PC-3 (cell line): ENCODE measurements around the gene CBX7. TPM values are rescaled to one million over a fixed set of nuclear protein-coding genes. Genes with fewer than 3 reads are reported as not detected.
A peak's percentile ranks its signal among the peaks of the same experiment; 100 is the strongest.

Source experiments
- ATAC-seq: fragments of 200-7000 bp; cut with Tn5 transposase; 2 replicates; pipeline ENCODE4 v1.9.1; 2020; ENCODE audit warnings: mild to moderate bottlenecking, moderate library complexity
- BruUV-seq: library from RNA; stranded (reverse); fragments of 400-500 nt; replicated peaks from 2 replicates; lab custom pipeline; 2021; lab: Mats Ljungman, UMichigan
- CTCF ChIA-PET: fragments of 300-600 bp; sonication (Branson Sonifier 250); formaldehyde crosslinking; loops from one replicate; lab custom pipeline; 2022; ENCODE audit warnings: antibody characterized with exemption; lab: Charles Lee
- POLR2A ChIA-PET: fragments of 300-600 bp; sonication (Branson Sonifier 250); formaldehyde crosslinking; loops from one replicate; lab custom pipeline; 2022; ENCODE audit warnings: antibody characterized with exemption; ENCODE audit not compliant: unreplicated experiment; lab: Charles Lee
- DNase-seq: peaks from one replicate; pipeline ENCODE4 v3.0.0-alpha.2; 2015
- H2AFZ ChIP-seq: fragments of 300-600 bp; sonication (generic); 2 replicates; pipeline ENCODE4 v1.6.0; 2016; ENCODE audit warnings: antibody characterized with exemption, low read length
- H3F3A ChIP-seq: fragments of 300-600 bp; sonication (generic); one replicate; pipeline ENCODE4 v1.6.0; 2017; ENCODE audit warnings: antibody characterized with exemption, low read length, control low read depth, mild to moderate bottlenecking; ENCODE audit not compliant: unreplicated experiment
- H3K27ac ChIP-seq: fragments of 300-600 bp; sonication (generic); 2 replicates; pipeline ENCODE4 v1.5.1; 2016; ENCODE audit warnings: mild to moderate bottlenecking, low read length
- H3K27me3 ChIP-seq: fragments of 300-600 bp; sonication (generic); 2 replicates; pipeline ENCODE4 v1.6.1; 2016; ENCODE audit warnings: low read length, mixed read lengths
- H3K36me3 ChIP-seq: fragments of 300-600 bp; sonication (generic); 2 replicates; pipeline ENCODE4 v1.6.1; 2016; ENCODE audit warnings: low read depth, mixed run types, low read length, mixed read lengths
- H3K4me1 ChIP-seq: fragments of 300-600 bp; sonication (generic); 2 replicates; pipeline ENCODE4 v1.5.1; 2016; ENCODE audit warnings: low read length; ENCODE audit not compliant: insufficient read depth
- H3K4me2 ChIP-seq: fragments of 300-600 bp; sonication (generic); 2 replicates; pipeline ENCODE4 v1.6.0; 2016; ENCODE audit warnings: low read length
- H3K4me3 ChIP-seq: fragments of 300-600 bp; sonication (generic); 2 replicates; pipeline ENCODE4 v1.5.1; 2016; ENCODE audit warnings: mild to moderate bottlenecking, low read length, mixed read lengths
- H3K79me2 ChIP-seq: fragments of 300-600 bp; sonication (generic); 2 replicates; pipeline ENCODE4 v1.6.1; 2017; ENCODE audit warnings: low read length, mixed read lengths
- H3K9ac ChIP-seq: fragments of 300-600 bp; sonication (generic); 2 replicates; pipeline ENCODE4 v1.6.0; 2016; ENCODE audit warnings: mild to moderate bottlenecking, low read length
- H3K9me2 ChIP-seq: fragments of 300-600 bp; sonication (generic); replicated peaks from 2 replicates; pipeline ENCODE4 v1.6.1; 2016; ENCODE audit warnings: mixed run types, low read length, mixed read lengths
- H3K9me3 ChIP-seq: fragments of 300-600 bp; sonication (generic); 2 replicates; pipeline ENCODE4 v1.6.1; 2016; ENCODE audit warnings: low read length, mixed read lengths
- H4K20me1 ChIP-seq: fragments of 300-600 bp; sonication (generic); 2 replicates; pipeline ENCODE4 v1.6.1; 2016; ENCODE audit warnings: low read length, mixed read lengths
- CTCF ChIP-seq: fragments of 300-600 bp; sonication (generic); conservative IDR thresholded peaks from 2 replicates; pipeline ENCODE4 v1.5.1; 2017; ENCODE audit warnings: antibody characterized with exemption, low read depth, mild to moderate bottlenecking, low read length
- EZH2 ChIP-seq: fragments of 300-600 bp; sonication (generic); IDR thresholded peaks from one replicate; pipeline ENCODE4 v1.6.1; 2017; ENCODE audit warnings: antibody characterized with exemption, mild to moderate bottlenecking, low read length; ENCODE audit not compliant: unreplicated experiment
- EZH2phosphoT487 ChIP-seq: fragments of 300-600 bp; sonication (generic); IDR thresholded peaks from 2 replicates; pipeline ENCODE4 v1.6.1; 2018; ENCODE audit warnings: mild to moderate bottlenecking, antibody characterized with exemption, low read length, borderline replicate concordance
- intact Hi-C: fragments of 100-400 bp; cut with micrococcal nuclease; formaldehyde crosslinking; loops from 2 replicates; pipeline ENCODE4 v1.9.0; 2023
- total RNA-seq: library from RNA; depleted of rRNA; stranded (reverse); fragments of >200 nt; gene quantifications from 2 replicates; pipeline ENCODE4 v1.2.3, GENCODE V29; 2014

Gene CBX7
- total RNA-seq, 1 experiment from 2014 or later, result 8.6 TPM

- no peak overlapping the region for H3K4me2 ChIP-seq
- peak; percentile 20; the same call in 1 of the 2 replicates for ATAC-seq
These were observed 1.6 kb downstream of the CBX7 start for GRCh38 chr22:39150848-39151215.

GRCh38 chr22:39149915-39150847 lies 2.3 kb downstream of the CBX7 start:
- Histone ChIP-seq H3K27ac (no peak overlapping the region), H3K79me2 (no peaks in the 10 kb centered on the region), H3F3A (no peaks in the 10 kb centered on the region), H3K36me3 (no peaks in the 10 kb centered on the region), H3K4me3 (no peak overlapping the region), H4K20me1 (no peaks in the 10 kb centered on the region), H3K9me2 (no peaks in the 10 kb centered on the region), H3K4me1 (peaks cover 8% of the 10 kb centered on the region; the same call in 1 of the 2 replicates), H3K9ac (no peak overlapping the region), H3K4me2 (no peak overlapping the region), H3K9me3 (no peaks in the 10 kb centered on the region), H2AFZ (no peak overlapping the region), H3K27me3 (no peaks in the 10 kb centered on the region)
- CTCF ChIA-PET, result interaction anchor here (0.6 kb wide), 1 partner anchor 560 kb away, joined by 8 read pairs; no protein-coding TSS in a partner anchor
- BruUV-seq, result no TSS peak
- DNase-seq (no peak), ATAC-seq (no peak)
- POLR2A ChIA-PET, result no interaction called here
- TF ChIP-seq EZH2, result no peak
- no peak for TF ChIP-seq CTCF
- TF ChIP-seq EZH2phosphoT487, result no peak
- intact Hi-C loops, result loop anchor here (5.0 kb wide), 1 partner anchor 167 kb away; the partner anchor contains the start of gene RPL3

More at GRCh38 chr22:39150848-39151215, 1.6 kb downstream of the CBX7 start:
- Histone ChIP-seq H3K4me3 (no peak overlapping the region), H4K20me1 (no peaks in the 10 kb centered on the region), H2AFZ (no peak overlapping the region), H3F3A (no peaks in the 10 kb centered on the region), H3K27me3 (no peaks in the 10 kb centered on the region), H3K4me1 (peaks cover 8% of the 10 kb centered on the region; the same call in 1 of the 2 replicates), H3K9me2 (no peaks in the 10 kb centered on the region), H3K27ac (no peak overlapping the region), H3K9me3 (no peaks in the 10 kb centered on the region), H3K36me3 (no peaks in the 10 kb centered on the region), H3K9ac (no peak overlapping the region), H3K79me2 (no peaks in the 10 kb centered on the region)
- POLR2A ChIA-PET, result no interaction called here
- CTCF ChIA-PET, result no interaction called here
- TF ChIP-seq EZH2 (no peak), CTCF (no peak), EZH2phosphoT487 (no peak)
- no TSS peak for BruUV-seq
- DNase-seq, result peak; percentile 22
- intact Hi-C loops, result loop anchor here (5.0 kb wide), 1 partner anchor 166 kb away; the partner anchor contains the start of gene RPL3
